Activated T-cell treated with anti-CD3 and anti-CD28 coated beads, Interleukin-2, amount 50 U/mL, for 24 hours (primary cell): ENCODE measurements around the gene KIRREL1.

Source experiments
- DNase-seq: peaks from one replicate; pipeline ENCODE4 v3.0.0-alpha.2; 2020
- H3K27ac Mint-ChIP-seq: 2 replicates; pipeline ENCODE4 v1.8.0; 2020; ENCODE audit warnings: mild to moderate bottlenecking, mixed read lengths
- H3K27me3 Mint-ChIP-seq: 2 replicates; pipeline ENCODE4 v1.8.0; 2020; ENCODE audit warnings: mixed read lengths
- H3K36me3 Mint-ChIP-seq: 2 replicates; pipeline ENCODE4 v1.8.0; 2020; ENCODE audit warnings: low read depth, mixed read lengths
- H3K4me1 Mint-ChIP-seq: 2 replicates; pipeline ENCODE4 v1.8.0; 2020; ENCODE audit warnings: low read depth, mixed read lengths
- H3K4me3 Mint-ChIP-seq: 2 replicates; pipeline ENCODE4 v1.8.0; 2020; ENCODE audit warnings: mild to moderate bottlenecking, moderate library complexity, mixed read lengths
- H3K9me3 Mint-ChIP-seq: 2 replicates; pipeline ENCODE4 v1.8.0; 2020; ENCODE audit warnings: mixed read lengths

Gene KIRREL1

DNA sequence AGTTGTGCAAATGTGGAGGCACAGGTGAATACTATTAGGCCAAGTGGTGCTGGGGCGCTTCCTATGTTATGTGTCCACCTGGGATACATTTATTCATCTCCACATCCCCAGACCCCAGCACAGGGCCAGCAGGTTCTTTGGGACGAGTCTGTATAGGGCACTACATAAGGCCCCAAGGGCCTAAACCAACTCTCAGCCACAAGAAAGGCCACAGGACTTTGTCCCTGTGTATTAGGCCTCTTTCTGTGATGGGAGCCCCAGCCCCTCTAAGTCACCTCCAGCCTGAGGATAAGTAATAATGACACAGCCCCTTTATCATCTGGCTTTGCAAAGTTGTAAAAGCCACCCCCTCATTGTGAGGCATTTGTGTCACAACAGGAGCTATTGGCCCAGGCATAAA, 108.0 kb downstream of the KIRREL1 start:
- Mint-ChIP-seq H3K4me3 (no peak overlapping the region), H3K27ac (no peak overlapping the region)
- no peak for DNase-seq

DNA sequence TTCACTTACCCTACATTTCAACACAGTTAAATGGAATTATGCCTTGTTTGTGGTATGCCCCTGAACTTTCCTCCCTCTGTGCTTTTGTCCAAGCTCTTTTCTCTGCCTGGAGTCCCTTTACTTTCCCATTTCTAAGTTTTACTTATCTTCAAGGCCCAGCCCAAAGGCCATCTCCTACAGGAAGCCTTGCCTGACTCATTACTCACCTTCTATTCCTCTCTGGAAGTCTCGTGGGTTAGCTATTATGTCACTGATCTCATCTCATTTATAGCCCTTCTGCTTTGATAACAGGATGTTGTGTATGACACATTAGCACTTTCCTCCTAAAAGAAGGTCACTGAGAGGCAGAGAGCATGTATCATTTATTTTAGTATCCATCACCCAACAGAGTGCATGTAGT, 108.5 kb downstream of the KIRREL1 start:
- DNase-seq: no peak
- Mint-ChIP-seq H3K36me3 (no peaks in the 10 kb centered on the region), H3K27ac (peak overlapping the region; percentile 10), H3K4me3 (no peak overlapping the region), H3K27me3 (peaks cover 6% of the 10 kb centered on the region), H3K9me3 (no peaks in the 10 kb centered on the region), H3K4me1 (peaks cover 8% of the 10 kb centered on the region)

More for the DNA sequence above, 108.0 kb downstream of the KIRREL1 start:
- Mint-ChIP-seq H3K36me3 (no peaks in the 10 kb centered on the region), H3K4me1 (peaks cover 8% of the 10 kb centered on the region), H3K9me3 (no peaks in the 10 kb centered on the region), H3K27me3 (peaks cover 6% of the 10 kb centered on the region)

DNA sequence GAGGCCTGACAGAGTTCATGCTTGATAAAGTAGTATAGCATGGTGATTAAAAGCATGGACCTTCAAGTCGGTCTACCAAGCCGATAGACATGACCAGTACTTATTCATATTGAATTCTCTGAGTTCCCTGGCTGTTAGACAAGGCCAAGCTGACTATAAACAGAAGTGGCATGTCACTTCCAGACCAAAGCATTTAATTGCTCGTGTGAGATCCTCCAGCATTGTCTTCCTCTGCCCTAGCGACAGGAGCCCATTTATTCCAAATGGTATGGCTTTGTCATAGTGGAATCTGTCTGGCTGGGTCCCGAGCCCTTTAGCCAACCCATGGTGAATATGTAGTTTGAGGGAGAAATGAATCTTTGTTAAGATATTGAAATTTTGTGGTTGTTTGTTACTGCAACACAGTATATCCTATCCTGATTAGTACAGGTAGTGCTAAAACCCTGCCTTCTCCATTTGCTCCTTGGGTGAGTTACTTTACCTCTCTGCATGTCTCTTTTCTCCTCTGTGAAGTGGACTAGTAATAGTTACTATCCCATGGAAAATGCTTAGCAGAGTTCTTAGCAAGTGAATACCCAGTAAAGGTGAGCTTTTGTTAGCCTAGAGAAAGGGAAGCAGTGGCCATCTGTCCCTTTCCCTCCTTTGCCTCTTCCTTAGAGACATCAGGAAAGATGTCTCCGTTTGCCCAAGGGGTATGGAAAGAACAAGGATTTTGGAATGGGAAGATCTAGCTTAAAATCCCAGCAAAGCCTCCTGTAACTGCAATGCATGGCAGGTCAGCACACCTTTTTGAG, 109.6 kb downstream of the KIRREL1 start:
- Mint-ChIP-seq H3K9me3 (no peaks in the 10 kb centered on the region), H3K36me3 (no peaks in the 10 kb centered on the region), H3K4me3 (no peak overlapping the region), H3K27ac (no peak overlapping the region), H3K4me1 (peaks cover 8% of the 10 kb centered on the region), H3K27me3 (peaks cover 6% of the 10 kb centered on the region)
- no peak for DNase-seq

DNA sequence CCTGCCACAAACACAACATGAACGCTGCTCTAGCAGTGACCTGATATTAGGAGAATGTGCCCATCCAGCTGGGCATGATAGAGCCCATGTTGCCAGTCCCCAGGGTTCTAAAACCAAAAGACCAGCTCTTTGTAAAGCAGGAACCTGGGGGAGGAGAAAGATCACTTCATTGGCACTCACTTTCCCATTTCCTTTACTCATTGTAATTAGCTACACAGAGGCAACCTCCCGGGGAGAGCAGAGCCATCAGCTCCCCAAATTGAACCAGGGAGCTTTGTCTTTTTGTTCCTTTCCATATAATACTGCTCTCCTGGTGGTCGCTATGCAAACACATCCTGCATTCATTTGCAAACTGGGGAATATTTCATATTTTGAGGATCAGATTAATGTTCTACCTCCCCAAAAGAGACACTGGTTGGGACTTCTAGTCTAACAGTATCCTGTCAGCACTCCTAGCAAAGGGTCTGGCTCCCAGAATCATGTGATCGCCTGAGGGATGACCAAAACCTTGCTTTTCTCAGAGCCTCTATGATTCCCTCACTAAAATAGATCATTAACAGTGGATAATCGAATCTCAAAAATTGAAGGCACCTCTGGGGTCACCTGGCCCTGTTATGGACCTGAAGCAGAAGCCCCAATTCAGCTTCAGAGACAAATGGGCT, 110.5 kb downstream of the KIRREL1 start:
- Mint-ChIP-seq H3K9me3 (no peaks in the 10 kb centered on the region), H3K36me3 (no peaks in the 10 kb centered on the region), H3K4me3 (no peak overlapping the region), H3K27ac (no peak overlapping the region), H3K27me3 (peaks cover 9% of the 10 kb centered on the region), H3K4me1 (peaks cover 8% of the 10 kb centered on the region)
- no peak for DNase-seq

DNA sequence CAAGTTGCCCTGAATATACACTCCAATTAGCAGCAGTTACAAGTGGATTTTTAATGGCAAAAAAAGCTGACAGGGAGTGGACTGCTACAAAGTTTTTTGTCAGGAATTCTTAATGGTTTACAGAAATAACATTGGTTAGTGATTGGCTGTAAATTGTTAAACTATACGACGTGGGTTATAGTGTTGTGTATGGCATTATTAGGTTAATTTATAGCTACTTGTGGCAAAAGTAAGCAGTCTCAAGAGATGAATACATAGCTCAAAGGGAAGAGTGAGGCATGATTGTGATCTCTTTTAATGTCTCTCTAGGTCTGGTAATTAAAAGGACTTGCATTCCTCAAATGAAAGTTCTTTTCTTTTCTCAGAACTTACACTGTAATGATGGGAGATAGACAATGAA, 111.4 kb downstream of the KIRREL1 start:
- Mint-ChIP-seq H3K27ac (no peak overlapping the region), H3K36me3 (no peaks in the 10 kb centered on the region), H3K4me3 (no peak overlapping the region), H3K4me1 (peaks cover 8% of the 10 kb centered on the region), H3K27me3 (peaks cover 12% of the 10 kb centered on the region), H3K9me3 (no peaks in the 10 kb centered on the region)
- DNase-seq: no peak

DNA sequence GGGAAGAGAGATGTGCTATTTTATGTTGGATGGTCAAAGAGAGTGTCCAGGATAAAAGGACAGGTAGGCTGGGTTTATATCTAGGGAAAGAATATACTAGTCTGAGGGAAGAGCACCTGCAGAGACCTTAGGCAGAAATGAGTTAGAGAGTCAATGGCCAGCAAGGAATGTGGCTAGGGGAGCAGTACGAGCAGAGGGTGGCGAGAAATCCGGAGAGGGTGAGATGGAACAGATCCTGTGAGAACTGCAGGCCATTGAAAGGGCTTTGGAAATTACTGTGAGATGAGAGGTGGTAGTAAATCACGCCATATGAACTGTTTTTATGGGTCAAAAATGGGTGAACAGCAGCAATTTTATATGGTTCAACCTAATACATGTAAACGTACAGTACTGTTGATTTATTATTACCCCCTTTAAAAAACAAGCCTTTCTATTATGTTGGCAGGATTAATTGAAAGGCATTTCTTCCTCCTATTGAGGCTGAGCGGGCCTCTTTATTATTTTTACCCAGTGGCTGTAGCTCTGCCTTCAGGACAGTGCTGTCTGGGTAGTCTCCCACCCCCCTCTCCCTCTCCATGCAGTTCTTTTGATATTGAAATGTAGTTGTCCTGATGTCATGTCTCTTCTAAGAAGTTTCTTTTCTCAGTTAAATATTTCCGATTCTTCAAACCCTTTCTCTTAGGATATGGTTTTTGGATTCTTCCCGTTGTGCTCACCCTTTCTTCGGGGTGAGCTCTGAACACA, 112.1 kb downstream of the KIRREL1 start:
- Mint-ChIP-seq H3K4me1 (peaks cover 8% of the 10 kb centered on the region), H3K9me3 (no peaks in the 10 kb centered on the region), H3K27me3 (peaks cover 12% of the 10 kb centered on the region), H3K27ac (no peak overlapping the region), H3K4me3 (no peak overlapping the region), H3K36me3 (no peaks in the 10 kb centered on the region)
- no peak for DNase-seq

DNA sequence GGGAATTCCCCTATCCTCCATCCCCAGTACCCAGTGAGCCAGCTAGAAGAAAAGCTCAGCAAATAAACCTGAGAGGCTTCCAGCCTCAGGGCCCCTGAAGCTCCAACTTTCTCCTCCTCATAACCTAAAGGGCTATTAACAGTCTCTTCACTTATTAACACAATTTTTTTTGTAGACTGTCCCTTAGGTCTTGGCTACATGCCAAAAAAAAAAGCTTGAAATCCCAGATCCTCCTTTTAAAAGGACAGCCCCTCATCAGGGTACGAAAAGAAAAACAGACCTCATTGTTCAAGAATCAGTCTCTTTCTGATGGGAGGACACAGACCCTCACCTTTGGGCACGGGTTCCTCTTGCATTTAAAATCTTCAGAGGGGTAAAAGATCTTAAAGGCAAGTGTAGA, 114.5 kb downstream of the KIRREL1 start:
- Mint-ChIP-seq H3K4me3 (no peak overlapping the region), H3K27ac (no peak overlapping the region), H3K4me1 (peaks cover 2% of the 10 kb centered on the region), H3K36me3 (no peaks in the 10 kb centered on the region), H3K9me3 (no peaks in the 10 kb centered on the region), H3K27me3 (peaks cover 28% of the 10 kb centered on the region)
- DNase-seq: no peak

DNA sequence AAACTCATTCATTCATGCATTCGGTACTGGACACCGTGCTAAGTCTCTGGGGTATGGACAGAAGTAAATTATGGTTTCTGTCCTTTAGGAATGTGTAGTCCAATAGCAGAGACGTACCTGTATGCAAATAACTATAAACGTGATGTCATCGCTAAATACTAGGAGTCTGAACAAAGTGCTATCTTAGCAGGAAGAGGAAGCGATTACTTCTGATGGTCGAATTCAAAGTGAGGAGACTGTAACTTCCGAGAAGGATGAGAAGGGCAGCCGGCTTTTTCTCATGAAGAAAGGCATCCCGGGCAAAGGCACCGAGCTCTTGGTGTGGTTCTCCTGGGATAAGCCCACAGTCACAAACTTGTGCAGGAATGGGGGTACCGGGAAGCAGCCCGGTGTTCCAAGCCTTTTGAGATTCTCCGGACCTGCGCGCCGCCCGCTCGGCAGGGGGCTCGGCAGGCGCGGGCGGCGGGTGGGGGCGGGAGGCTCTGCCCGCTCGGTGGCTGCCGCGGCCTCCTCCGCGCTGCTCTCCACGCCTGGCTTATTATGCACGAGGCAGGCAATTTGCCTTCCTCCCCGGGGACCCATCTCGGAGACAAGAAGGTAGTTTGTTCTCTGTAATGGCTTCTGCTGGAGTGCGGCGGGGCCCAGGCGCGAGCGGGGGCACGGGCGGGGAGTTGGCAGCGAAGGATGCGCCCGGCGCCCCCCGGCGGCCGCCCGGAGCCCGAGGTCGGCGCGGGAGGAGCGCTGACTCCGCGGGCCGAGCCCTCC, 119.7 kb downstream of the KIRREL1 start:
- Mint-ChIP-seq H3K4me1 (peaks cover 17% of the 10 kb centered on the region), H3K9me3 (no peaks in the 10 kb centered on the region), H3K36me3 (no peaks in the 10 kb centered on the region), H3K4me3 (peak overlapping the region; percentile 61), H3K27ac (no peak overlapping the region), H3K27me3 (peaks cover 63% of the 10 kb centered on the region)
- peak; percentile 68 for DNase-seq

DNA sequence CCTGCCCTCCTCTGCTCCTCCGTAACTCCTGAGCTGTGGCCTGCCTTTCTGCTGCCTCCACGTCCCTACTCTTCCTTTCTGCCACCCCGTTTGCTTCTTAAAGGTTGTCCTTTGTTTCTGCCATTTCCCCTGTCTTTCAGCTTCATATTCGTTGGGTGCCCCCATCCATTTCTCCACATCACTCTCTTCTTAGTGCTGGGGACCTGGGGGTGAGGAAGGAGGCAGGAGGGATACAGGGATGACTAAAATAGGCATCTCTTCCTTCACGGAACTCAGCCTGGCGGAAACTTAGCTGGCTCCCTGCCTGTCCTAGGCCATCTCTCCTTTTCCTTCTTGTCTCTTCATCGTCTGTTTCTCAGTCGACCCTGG, 120.3 kb downstream of the KIRREL1 start:
- no peaks in the 10 kb centered on the region for H3K9me3 Mint-ChIP-seq
- DNase-seq: no peak
- H3K36me3 Mint-ChIP-seq: no peaks in the 10 kb centered on the region
- no peak overlapping the region for H3K27ac Mint-ChIP-seq
- H3K27me3 Mint-ChIP-seq: peaks cover 68% of the 10 kb centered on the region
- peak overlapping the region; percentile 61 for H3K4me3 Mint-ChIP-seq
- H3K4me1 Mint-ChIP-seq: peaks cover 20% of the 10 kb centered on the region

DNA sequence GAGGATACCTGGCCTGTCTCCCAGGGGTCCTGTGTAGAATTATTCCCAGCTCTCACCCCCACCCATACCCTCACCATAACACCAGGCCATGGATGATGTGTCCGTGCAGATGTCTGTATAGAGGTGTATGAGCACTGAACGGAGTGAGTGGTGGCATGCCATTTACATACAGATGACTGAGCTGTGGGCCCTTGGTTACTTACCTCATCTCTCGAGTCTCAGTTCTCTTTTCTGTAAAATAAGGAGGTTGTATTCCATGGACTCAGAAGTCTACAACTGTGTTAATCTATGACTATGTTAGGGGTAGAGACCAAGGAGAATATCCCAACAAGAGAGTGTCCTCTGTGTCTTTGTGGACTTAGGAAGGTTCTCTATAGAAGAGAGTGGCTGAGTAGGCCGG, 121.7 kb downstream of the KIRREL1 start:
- H3K27ac Mint-ChIP-seq: no peak overlapping the region
- peaks cover 76% of the 10 kb centered on the region for H3K27me3 Mint-ChIP-seq
- H3K36me3 Mint-ChIP-seq: no peaks in the 10 kb centered on the region
- DNase-seq: no peak
- H3K4me3 Mint-ChIP-seq: no peak overlapping the region
- peaks cover 20% of the 10 kb centered on the region for H3K4me1 Mint-ChIP-seq
- no peaks in the 10 kb centered on the region for H3K9me3 Mint-ChIP-seq

DNA sequence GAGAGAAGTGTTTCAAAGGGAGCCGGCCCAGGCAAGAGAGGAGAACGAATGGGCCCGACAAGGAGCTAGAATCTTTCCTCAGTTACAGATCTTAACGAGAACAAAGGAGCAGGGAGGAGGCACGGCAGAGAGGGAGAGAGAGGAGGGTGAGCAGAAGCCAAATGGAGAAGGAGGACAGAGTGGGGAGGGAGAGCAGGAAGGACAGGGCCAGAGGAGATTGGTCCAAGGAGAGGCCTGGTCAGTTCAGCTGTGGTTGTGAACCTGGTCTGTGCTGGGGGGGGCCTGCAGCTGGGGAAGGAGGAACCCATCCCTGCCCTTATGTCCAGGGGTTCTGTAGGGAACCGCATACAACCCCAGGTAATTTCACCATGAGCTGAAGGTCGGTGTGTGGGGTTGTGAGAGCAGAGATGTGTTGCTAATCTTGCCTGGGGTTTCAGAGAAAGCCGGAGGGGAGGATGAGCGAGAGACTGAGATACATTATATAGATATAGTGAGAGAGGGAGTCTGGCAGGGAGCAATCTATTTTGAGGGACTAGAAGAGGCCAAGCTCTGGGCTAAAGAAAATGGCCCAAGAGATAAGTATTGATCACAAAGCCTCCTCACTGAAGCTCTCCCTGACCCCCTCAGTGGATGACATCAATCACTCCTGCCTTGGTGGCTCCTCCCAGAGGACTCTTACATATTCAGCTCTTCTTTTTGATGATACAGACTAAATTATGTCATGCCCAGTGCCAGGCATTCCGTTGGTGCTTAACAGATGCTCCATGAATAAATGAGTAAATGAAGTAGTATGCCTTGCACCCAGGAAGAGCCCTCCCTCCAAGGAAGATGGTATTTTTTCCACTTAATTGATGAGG, 123.1 kb downstream of the KIRREL1 start:
- no peak overlapping the region for H3K4me3 Mint-ChIP-seq
- no peaks in the 10 kb centered on the region for H3K9me3 Mint-ChIP-seq
- H3K36me3 Mint-ChIP-seq: no peaks in the 10 kb centered on the region
- no peak for DNase-seq
- peaks cover 20% of the 10 kb centered on the region for H3K4me1 Mint-ChIP-seq
- H3K27me3 Mint-ChIP-seq: peaks cover 87% of the 10 kb centered on the region
- H3K27ac Mint-ChIP-seq: no peak overlapping the region

DNA sequence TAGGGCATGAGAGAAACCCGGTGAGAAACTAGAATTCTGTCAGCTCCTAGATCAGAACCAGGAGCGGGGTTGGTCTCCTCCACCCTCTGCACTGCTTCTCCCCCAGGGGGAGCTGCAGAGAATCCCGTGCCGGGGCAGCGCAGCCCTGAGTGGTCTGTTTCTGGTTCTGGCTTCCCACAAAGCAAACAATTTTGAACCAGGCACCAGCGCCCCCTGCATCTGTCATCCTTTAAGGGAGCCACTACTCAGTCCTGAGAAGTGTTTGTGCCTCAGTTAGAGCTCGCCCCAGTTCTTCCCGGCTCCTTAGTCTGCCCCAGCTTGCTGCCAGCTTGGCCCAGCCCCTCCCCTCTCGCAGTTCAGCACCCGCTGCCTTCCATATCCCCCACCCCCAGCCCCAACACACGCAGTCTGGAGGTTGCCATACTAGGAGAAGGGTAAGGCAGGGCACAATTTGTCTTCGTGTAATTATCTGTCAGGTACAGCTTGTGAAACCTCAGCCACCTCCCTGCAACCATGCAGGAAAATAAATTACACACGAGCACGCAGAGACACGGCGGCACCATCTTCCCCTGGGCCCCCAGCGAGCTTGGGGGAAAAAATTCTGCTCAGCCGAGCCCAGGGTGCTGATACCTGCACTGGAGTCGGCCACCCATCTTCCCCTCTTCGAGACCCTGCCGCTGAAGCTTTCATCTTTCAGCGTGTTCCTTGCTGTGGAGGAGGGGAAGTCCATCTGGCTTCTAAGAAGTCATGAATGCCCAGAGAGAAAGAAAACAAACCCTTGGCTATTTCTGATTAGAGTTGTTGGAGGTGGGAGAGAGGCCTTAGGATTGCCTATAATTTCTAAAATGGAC, 124.6 kb downstream of the KIRREL1 start:
- peaks cover 81% of the 10 kb centered on the region for H3K27me3 Mint-ChIP-seq
- H3K27ac Mint-ChIP-seq: no peak overlapping the region
- peaks cover 16% of the 10 kb centered on the region for H3K4me1 Mint-ChIP-seq
- H3K9me3 Mint-ChIP-seq: no peaks in the 10 kb centered on the region
- DNase-seq: peak; percentile 48
- H3K4me3 Mint-ChIP-seq: peak overlapping the region; percentile 47
- no peaks in the 10 kb centered on the region for H3K36me3 Mint-ChIP-seq
